Muscle of arm (tissue), 12 donors: ENCODE results near the gene ZBTB8A. TPM values are rescaled to one million over a fixed set of nuclear protein-coding genes. Genes with fewer than 3 reads are reported as not detected.
A peak's percentile ranks its signal among the peaks of the same experiment; 100 is the strongest.
"Not testable (repeated sequence)": the region's sequence is repeated elsewhere in the genome, so short reads cannot be mapped to it uniquely, and the experiment has no call there.

Experiments
- DNase-seq: peaks from one replicate; pipeline ENCODE4 v3.0.0-alpha.2; 2013
- polyA plus RNA-seq, 12 donors: library from polyadenylated mRNA; unstranded; fragments of 120-200 nt; gene quantifications; one replicate each; pipeline ENCODE4 v1.2.1, GENCODE V29; 2013; ENCODE audit not compliant: insufficient read length in 12 of 12

The ZBTB8A gene
- polyA plus RNA-seq, 12 donors: 5.7 to 97.5 (median 10.9) TPM

GRCh38 chr1:32618673-32619221, 79.5 kb downstream of the ZBTB8A start:
- DNase-seq: no peak

DNA sequence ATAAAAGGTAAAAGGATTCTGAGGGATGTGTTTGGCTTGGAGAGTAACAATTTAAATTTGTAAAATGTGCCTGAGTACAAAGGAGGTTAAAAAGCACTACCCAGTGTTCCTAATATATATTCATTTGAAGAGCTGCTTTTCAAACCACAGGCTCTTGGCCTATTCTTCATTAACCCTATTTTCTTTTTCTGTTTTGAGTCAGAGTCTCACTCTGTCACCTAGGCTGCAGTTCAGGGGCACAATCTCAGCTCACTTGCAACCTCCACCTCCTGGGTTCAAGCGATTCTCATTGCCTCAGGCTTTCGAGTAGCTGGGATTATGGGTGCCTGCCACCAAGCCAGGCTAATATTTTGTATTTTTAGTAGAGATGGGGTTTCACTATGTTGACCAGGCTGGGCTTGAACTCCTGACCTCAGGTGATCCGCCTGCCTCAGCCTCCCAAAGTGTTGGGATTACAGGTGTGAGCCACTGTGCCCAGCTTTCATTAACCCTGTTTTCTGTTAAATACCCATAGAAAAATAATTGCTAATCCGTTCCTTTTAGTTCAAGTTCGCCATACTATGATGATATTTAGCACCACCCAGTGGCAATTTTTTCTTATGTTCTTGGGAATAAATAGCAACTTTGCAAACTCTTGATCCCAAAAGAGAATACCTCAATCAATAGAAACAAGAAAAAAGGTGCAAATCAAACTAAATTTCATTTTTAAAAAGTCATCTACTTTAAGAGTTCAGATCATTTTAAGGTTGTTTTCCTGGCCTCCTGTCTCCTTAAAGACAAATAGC, 80.7 kb downstream of the ZBTB8A start:
- DNase-seq: peak; percentile 8

DNA sequence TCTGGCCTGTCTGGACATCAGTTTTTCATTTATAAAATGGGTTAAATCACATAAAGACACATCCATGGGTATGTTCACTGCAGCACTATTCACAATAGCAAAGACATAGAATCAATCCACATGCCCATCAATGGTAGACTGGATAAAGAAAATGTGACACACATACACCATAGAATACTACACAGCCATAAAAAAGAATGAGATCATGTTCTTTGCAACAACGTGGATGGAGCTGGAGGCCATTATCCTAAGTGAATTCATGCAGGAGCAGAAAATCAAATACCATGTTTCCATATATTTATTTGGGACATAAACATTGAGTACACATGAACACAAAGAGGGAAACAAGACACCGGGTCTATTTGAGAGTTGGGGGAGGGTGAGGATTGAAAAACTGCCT, 83.0 kb downstream of the ZBTB8A start:
- no peak for DNase-seq

- DNase-seq: no peak
Observed at GRCh38 chr1:32622806-32623681, 83.8 kb downstream of the ZBTB8A start.

DNA sequence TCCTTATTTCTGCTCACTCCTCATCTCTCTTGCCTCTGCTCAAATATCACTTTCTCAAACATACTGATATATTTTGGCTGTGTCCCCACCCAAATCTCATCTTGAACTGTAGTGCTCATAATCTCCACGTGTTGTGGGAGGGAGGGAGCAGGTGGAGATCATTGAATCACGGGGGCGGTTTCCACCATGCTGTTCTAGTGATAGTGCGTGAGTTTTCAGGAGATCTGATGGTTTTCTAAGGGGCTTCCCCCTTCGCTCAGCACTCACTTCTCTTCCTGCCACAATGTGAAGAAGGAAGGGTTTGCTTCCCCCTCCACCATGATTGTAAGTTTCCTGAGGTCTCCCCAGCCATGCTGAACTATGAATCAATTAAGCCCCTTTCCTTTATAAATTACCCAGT, 84.5 kb downstream of the ZBTB8A start:
- DNase-seq: no peak

GRCh38 chr1:32626176-32626575, 86.9 kb downstream of the ZBTB8A start:
- DNase-seq: no peak

- no peak for DNase-seq
Observed at GRCh38 chr1:32627596-32628162, 88.5 kb downstream of the ZBTB8A start.

GRCh38 chr1:32630173-32630572, 90.9 kb downstream of the ZBTB8A start:
- DNase-seq: not testable (repeated sequence)

DNA sequence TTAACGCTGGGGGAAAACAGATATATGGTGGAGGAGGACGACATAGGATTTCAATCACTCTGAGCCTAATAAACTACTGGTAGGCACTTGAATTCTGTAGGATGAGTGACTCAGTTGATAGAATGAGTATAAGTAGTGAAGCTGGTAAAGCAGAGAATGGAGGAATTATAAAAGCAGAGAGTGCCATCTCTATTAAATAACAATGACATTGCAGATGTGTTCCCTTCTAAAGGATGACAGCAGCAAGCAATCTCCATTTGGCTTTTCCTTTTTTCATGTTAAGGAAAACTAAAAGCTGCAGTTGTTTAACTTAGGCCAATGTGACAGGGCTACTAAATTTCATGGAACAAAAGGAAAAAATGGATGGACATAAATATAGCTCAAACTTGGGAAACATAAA, 93.6 kb downstream of the ZBTB8A start:
- DNase-seq: no peak

- DNase-seq: no peak
Observed at GRCh38 chr1:32635508-32636277, 96.5 kb downstream of the ZBTB8A start.

- DNase-seq: no peak
Observed at GRCh38 chr1:32636914-32637645, 97.9 kb downstream of the ZBTB8A start.

GRCh38 chr1:32639489-32640075, 100.4 kb downstream of the ZBTB8A start:
- no peak for DNase-seq

- DNase-seq: not testable (repeated sequence)
Observed at GRCh38 chr1:32642292-32642827, 103.1 kb downstream of the ZBTB8A start.

- DNase-seq: no peak
Observed at GRCh38 chr1:32644426-32644825, 105.2 kb downstream of the ZBTB8A start.

DNA sequence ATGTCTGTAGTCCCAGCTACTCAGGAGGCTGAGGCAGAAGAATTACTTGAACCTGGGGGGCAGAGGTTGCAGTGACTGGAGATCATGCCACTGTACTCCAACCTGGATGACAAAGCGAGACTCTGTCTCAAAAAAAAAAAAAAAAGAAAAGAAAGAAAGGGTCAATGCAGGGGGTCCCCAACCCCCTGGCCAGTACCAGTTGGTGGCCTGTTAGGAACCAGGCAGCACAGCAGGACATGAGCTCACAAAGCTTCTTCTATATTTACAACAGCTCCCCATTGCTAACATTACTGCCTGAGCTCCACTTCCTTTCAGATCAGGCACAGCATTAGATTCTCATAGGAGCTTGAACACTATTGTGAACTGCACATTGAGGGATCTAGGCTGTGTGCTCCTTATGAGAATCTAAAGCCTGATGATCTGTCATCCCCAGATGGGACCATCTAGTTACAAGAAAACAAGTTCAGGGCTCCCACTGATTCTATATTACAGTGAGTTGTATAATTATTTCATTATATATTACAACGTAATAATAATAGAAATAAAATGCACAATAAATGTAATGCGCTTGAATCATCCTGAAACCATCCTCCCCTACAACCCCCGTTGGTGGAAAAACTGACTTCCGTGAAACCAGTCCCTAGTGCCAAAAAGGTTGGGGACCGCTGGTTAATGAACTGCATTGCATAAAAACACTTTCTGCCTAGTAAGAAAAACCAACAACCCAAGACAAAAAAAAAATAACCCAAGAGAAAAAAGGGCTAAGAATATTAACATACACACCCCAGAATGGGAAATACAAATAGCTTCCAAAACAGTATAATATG, 108.3 kb downstream of the ZBTB8A start:
- no peak for DNase-seq

DNA sequence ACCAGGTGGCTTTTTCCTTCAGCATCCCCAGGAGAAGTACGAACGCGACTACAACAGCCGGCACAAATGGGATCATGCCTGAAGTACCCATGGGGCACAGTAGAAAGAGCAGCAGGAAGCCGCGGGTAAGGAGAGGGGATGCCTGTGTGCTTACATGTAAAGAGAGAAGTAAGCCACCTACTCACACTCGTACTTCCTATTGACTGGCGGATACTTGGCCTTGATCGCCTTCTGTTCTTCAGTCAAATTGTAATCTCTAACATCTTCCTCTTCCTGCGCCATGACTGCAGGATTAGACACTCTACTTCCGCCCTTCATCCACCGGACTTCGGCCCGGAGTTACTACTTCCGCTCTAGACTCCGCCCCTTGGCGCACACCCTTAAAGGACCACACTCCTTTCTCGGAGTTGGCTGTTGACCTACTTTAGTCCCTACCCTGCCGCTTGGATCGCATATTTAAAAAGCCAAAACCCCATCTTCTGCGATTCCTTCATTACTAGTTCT, 111.1 kb downstream of the ZBTB8A start, which contains the start of gene ZBTB8OS:
Gene ZBTB8OS, minus strand, starts transcription at position 303 of the 504 bp plus-strand sequence. Its CDS starts 21 bp downstream, at position 282.
- peak; percentile 95 for DNase-seq

GRCh38 chr1:32650752-32651460, 111.7 kb downstream of the ZBTB8A start, which contains the start of gene RBBP4:
Gene RBBP4, plus strand, starts transcription at chr1:32651208. Its CDS starts 99 bp downstream, at chr1:32651307.
- DNase-seq: peak; percentile 98
